ENCODE measurements around the gene KDM5B. TPM values are rescaled to one million over a fixed set of nuclear protein-coding genes. Genes with fewer than 3 reads are reported as not detected.
A peak's percentile ranks its signal among the peaks of the same experiment; 100 is the strongest.

Gene KDM5B
- total and polyA plus RNA-seq, 9 of the 15 experiments (the other 6 are each of a cell fraction or from before 2014, with no cell fraction given) = 15.4 to 90.6 (median 57.1) TPM

DNA sequence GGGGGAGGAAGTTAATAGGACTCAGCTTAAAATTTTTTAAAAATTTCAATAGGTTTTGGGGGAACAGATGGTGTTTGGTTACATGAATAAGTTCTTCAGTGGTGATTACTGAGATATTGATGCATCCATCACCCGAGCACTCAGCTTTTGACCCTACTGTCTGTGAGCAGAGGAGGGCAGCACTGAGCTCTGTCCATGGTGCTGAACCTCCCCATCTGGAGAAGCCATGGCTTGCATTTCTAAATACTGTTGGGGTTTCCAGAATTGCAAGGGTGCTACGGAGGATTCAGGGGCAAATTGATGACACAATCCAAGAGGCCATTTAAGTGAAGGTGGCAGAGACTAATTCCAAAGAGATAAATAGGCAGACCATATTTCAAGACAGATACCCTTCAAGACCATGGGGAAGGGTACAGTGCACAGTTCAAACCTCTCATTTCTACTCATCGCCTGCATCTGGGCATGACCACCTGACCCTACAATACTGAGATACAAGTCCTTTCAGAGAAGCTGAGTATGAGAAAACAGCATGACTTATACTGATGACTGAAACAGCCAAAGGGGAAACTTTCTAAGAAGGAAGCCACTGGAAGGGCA is 115.2 kb downstream of the KDM5B start (continued):
- TF ChIP-seq CEBPG (CRISPR knock-in tag; IDR thresholded peaks at IDR 0.05) = 0 out of 2 replicates have a peak, but pooled peaks have one; percentile 13
- TF ChIP-seq CEBPG (tag; conservative IDR thresholded peaks at IDR 0.05 in 1 of 2, IDR thresholded peaks at IDR 0.05 in 1 of 2) = no peak
- TF ChIP-seq PRMT5 (CRISPR knock-in tag; IDR thresholded peaks at IDR 0.05) = peak; percentile 90
- TF ChIP-seq NR3C1 (CRISPR knock-in tag; IDR thresholded peaks at IDR 0.05) = peak; percentile 73
- TF ChIP-seq ZNF644 (tag; IDR thresholded peaks at IDR 0.05; ENCODE audit: low read depth) = peak; percentile 88
- TF ChIP-seq CHD2 (IDR thresholded peaks at IDR 0.05; ENCODE audit: low read depth, low read length) = no peak
- TF ChIP-seq MEF2D (tag; conservative IDR thresholded peaks at IDR 0.05; ENCODE audit: low read depth) = peak; percentile 65; the same call in 1 of the 2 replicates
- no peak for TF ChIP-seq MTA3 (IDR thresholded peaks at IDR 0.05; ENCODE audit: borderline replicate concordance)
- peak; percentile 83 for TF ChIP-seq DMBX1 (CRISPR knock-in tag; IDR thresholded peaks at IDR 0.05; ENCODE audit: borderline replicate concordance)
- TF ChIP-seq ESRRA (IDR thresholded peaks at IDR 0.05; ENCODE audit: borderline replicate concordance, low read depth) = no peak
- TF ChIP-seq, protein P1, sequence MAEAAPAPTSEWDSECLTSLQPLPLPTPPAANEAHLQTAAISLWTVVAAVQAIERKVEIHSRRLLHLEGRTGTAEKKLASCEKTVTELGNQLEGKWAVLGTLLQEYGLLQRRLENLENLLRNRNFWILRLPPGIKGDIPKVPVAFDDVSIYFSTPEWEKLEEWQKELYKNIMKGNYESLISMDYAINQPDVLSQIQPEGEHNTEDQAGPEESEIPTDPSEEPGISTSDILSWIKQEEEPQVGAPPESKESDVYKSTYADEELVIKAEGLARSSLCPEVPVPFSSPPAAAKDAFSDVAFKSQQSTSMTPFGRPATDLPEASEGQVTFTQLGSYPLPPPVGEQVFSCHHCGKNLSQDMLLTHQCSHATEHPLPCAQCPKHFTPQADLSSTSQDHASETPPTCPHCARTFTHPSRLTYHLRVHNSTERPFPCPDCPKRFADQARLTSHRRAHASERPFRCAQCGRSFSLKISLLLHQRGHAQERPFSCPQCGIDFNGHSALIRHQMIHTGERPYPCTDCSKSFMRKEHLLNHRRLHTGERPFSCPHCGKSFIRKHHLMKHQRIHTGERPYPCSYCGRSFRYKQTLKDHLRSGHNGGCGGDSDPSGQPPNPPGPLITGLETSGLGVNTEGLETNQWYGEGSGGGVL (CRISPR knock-in tag; IDR thresholded peaks at IDR 0.05) = no peak
- TF ChIP-seq RBM15 (IDR thresholded peaks at IDR 0.05; ENCODE audit: insufficient read depth, low read length) = no peak
- TF ChIP-seq, protein P2, sequence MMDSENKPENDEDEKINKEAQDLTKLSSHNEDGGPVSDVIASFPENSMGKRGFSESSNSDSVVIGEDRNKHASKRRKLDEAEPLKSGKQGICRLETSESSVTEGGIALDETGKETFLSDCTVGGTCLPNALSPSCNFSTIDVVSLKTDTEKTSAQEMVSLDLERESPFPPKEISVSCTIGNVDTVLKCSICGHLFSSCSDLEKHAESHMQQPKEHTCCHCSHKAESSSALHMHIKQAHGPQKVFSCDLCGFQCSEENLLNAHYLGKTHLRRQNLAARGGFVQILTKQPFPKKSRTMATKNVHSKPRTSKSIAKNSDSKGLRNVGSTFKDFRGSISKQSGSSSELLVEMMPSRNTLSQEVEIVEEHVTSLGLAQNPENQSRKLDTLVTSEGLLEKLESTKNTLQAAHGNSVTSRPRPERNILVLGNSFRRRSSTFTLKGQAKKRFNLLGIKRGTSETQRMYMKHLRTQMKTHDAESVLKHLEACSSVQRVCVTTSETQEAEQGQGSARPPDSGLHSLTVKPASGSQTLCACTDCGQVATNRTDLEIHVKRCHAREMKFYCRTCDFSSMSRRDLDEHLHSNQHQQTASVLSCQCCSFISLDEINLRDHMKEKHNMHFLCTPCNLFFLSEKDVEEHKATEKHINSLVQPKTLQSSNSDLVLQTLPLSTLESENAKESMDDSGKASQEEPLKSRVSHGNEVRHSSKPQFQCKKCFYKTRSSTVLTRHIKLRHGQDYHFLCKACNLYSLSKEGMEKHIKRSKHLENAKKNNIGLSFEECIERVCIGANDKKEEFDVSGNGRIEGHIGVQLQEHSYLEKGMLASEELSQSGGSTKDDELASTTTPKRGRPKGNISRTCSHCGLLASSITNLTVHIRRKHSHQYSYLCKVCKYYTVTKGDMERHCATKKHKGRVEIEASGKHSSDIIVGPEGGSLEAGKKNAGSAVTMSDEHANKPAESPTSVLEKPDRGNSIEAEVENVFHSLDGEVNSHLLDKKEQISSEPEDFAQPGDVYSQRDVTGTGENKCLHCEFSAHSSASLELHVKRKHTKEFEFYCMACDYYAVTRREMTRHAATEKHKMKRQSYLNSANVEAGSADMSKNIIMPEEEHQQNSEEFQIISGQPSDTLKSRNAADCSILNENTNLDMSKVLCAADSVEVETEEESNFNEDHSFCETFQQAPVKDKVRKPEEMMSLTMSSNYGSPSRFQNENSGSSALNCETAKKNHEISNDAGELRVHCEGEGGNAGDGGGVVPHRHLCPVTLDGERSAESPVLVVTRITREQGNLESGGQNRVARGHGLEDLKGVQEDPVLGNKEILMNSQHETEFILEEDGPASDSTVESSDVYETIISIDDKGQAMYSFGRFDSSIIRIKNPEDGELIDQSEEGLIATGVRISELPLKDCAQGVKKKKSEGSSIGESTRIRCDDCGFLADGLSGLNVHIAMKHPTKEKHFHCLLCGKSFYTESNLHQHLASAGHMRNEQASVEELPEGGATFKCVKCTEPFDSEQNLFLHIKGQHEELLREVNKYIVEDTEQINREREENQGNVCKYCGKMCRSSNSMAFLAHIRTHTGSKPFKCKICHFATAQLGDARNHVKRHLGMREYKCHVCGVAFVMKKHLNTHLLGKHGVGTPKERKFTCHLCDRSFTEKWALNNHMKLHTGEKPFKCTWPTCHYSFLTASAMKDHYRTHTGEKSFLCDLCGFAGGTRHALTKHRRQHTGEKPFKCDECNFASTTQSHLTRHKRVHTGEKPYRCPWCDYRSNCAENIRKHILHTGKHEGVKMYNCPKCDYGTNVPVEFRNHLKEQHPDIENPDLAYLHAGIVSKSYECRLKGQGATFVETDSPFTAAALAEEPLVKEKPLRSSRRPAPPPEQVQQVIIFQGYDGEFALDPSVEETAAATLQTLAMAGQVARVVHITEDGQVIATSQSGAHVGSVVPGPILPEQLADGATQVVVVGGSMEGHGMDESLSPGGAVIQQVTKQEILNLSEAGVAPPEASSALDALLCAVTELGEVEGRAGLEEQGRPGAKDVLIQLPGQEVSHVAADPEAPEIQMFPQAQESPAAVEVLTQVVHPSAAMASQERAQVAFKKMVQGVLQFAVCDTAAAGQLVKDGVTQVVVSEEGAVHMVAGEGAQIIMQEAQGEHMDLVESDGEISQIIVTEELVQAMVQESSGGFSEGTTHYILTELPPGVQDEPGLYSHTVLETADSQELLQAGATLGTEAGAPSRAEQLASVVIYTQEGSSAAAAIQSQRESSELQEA (IDR thresholded peaks at IDR 0.05; ENCODE audit: low read depth) = no peak
- TF ChIP-seq, protein P3, sequence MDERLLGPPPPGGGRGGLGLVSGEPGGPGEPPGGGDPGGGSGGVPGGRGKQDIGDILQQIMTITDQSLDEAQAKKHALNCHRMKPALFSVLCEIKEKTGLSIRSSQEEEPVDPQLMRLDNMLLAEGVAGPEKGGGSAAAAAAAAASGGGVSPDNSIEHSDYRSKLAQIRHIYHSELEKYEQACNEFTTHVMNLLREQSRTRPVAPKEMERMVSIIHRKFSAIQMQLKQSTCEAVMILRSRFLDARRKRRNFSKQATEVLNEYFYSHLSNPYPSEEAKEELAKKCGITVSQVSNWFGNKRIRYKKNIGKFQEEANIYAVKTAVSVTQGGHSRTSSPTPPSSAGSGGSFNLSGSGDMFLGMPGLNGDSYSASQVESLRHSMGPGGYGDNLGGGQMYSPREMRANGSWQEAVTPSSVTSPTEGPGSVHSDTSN (CRISPR knock-in tag; IDR thresholded peaks at IDR 0.05; ENCODE audit: low read depth) = no peak
- TF ChIP-seq, protein P3 (tag; conservative IDR thresholded peaks at IDR 0.05; ENCODE audit: low read depth) = 0 out of 2 replicates have a peak, but pooled peaks have one; percentile 19

Data from K562 (cell line).